Measurements from ENCODE around the gene ATP2B2. TPM values are rescaled to one million over a fixed set of nuclear protein-coding genes. Genes with fewer than 3 reads are reported as not detected.

ATP2B2 gene
- total RNA-seq, 1 donor from 2014 or later: 62.8 TPM

- DNase-seq (ENCODE audit: low spot score in 2 of 2): no peak
- FAIRE-seq: no peak
Measured at GRCh38 chr3:10437272-10437994, 68.0 kb downstream of the ATP2B2 start.

GRCh38 chr3:10435850-10436249 is 69.5 kb downstream of the ATP2B2 start:
- DNase-seq (ENCODE audit: low spot score in 2 of 2): no peak
- no peak for FAIRE-seq

- DNase-seq (ENCODE audit: low spot score in 2 of 2) (no peak), FAIRE-seq (no peak)
Measured at GRCh38 chr3:10434938-10435336, 70.4 kb downstream of the ATP2B2 start.

GRCh38 chr3:10434144-10434937 is 71.0 kb downstream of the ATP2B2 start:
- no peak for FAIRE-seq
- DNase-seq (ENCODE audit: low spot score in 2 of 2): no peak

GRCh38 chr3:10432931-10433330 is 72.5 kb downstream of the ATP2B2 start:
- no peak for DNase-seq (ENCODE audit: low spot score in 2 of 2)
- FAIRE-seq: no peak

GRCh38 chr3:10432156-10432845 is 73.1 kb downstream of the ATP2B2 start:
- no peak for FAIRE-seq

GRCh38 chr3:10430805-10431204 is 74.6 kb downstream of the ATP2B2 start:
- FAIRE-seq: no peak
- DNase-seq (ENCODE audit: low spot score in 2 of 2): no peak

More at GRCh38 chr3:10432156-10432845, 73.1 kb downstream of the ATP2B2 start:
- DNase-seq (ENCODE audit: low spot score in 2 of 2): no peak

GRCh38 chr3:10428406-10429091 is 76.8 kb downstream of the ATP2B2 start:
- no peak for DNase-seq (ENCODE audit: low spot score in 2 of 2)
- no peak for FAIRE-seq

GRCh38 chr3:10426346-10427220 is 78.8 kb downstream of the ATP2B2 start:
- DNase-seq (ENCODE audit: low spot score in 2 of 2): no peak
- no peak for FAIRE-seq

- DNase-seq (ENCODE audit: low spot score in 2 of 2): no peak
- no peak for FAIRE-seq
Measured at GRCh38 chr3:10423171-10423882, 82.1 kb downstream of the ATP2B2 start.

GRCh38 chr3:10421996-10422395 is 83.4 kb downstream of the ATP2B2 start:
- DNase-seq (ENCODE audit: low spot score in 2 of 2) (no peak), FAIRE-seq (no peak)

GRCh38 chr3:10420745-10421475 is 84.5 kb downstream of the ATP2B2 start:
- no peak for DNase-seq (ENCODE audit: low spot score in 2 of 2)
- no peak for FAIRE-seq

GRCh38 chr3:10419637-10420232 is 85.7 kb downstream of the ATP2B2 start:
- DNase-seq (ENCODE audit: low spot score in 2 of 2) (no peak), FAIRE-seq (no peak)

- DNase-seq (ENCODE audit: low spot score in 2 of 2): no peak
- FAIRE-seq: no peak
Measured at GRCh38 chr3:10417847-10418246, 87.5 kb downstream of the ATP2B2 start.

GRCh38 chr3:10416730-10417300 is 88.6 kb downstream of the ATP2B2 start:
- no peak for DNase-seq (ENCODE audit: low spot score in 2 of 2)
- no peak for FAIRE-seq

GRCh38 chr3:10413041-10413440 is 92.3 kb downstream of the ATP2B2 start:
- FAIRE-seq (no peak), DNase-seq (ENCODE audit: low spot score in 2 of 2) (no peak)

GRCh38 chr3:10411598-10412332 is 93.6 kb downstream of the ATP2B2 start:
- FAIRE-seq (no peak), DNase-seq (ENCODE audit: low spot score in 2 of 2) (no peak)
